Aorta (tissue), 5 donors: ENCODE measurements around the gene EWSR1. TPM values are rescaled to one million over a fixed set of nuclear protein-coding genes. Genes with fewer than 3 reads are reported as not detected.
A peak's percentile ranks its signal among the peaks of the same experiment; 100 is the strongest.

Experiments used
- ATAC-seq: fragments of 200-7000 bp; cut with Tn5 transposase; one replicate; pipeline ENCODE4 v1.9.1; 2022; ENCODE audit warnings: moderate library complexity; ENCODE audit not compliant: low FRiP score
- DNase-seq, 2 donors: peaks; one replicate each; pipeline ENCODE4 v3.0.0-alpha.2; 2020
- H3K27ac ChIP-seq, 2 donors: one replicate each; pipeline ENCODE4 v1.5.1; 2013; ENCODE audit warnings: low read length in 2 of 2, mild to moderate bottlenecking in 2 of 2, moderate library complexity in 2 of 2, control low read depth in 1 of 2, inconsistent platforms in 1 of 2, low read depth in 1 of 2
- H3K27me3 ChIP-seq, 2 donors: one replicate each; pipeline ENCODE4 v1.6.1; 2013; ENCODE audit warnings: control low read depth in 1 of 2, low read length in 1 of 2, mild to moderate bottlenecking in 1 of 2, moderate library complexity in 1 of 2; ENCODE audit not compliant: insufficient read depth in 2 of 2, control insufficient read depth in 1 of 2
- H3K36me3 ChIP-seq, 2 donors: one replicate each; pipeline ENCODE4 v1.6.1; 2013; ENCODE audit warnings: control low read depth in 1 of 2, low read length in 1 of 2, mild to moderate bottlenecking in 1 of 2; ENCODE audit not compliant: insufficient read depth in 2 of 2, control insufficient read depth in 1 of 2
- H3K4me1 ChIP-seq, 2 donors: one replicate each; pipeline ENCODE4 v1.6.1; 2013; ENCODE audit warnings: low read length in 2 of 2, control low read depth in 1 of 2, mild to moderate bottlenecking in 1 of 2, moderate library complexity in 1 of 2; ENCODE audit not compliant: insufficient read depth in 2 of 2, control insufficient read depth in 1 of 2
- H3K4me3 ChIP-seq, 2 donors: one replicate each; pipeline ENCODE4 v1.5.1; 2013; ENCODE audit warnings: low read length in 2 of 2, control low read depth in 1 of 2, mild to moderate bottlenecking in 1 of 2
- H3K9me3 ChIP-seq: one replicate; pipeline ENCODE4 v1.6.1; 2013; ENCODE audit warnings: mild to moderate bottlenecking, low read length; ENCODE audit not compliant: control insufficient read depth
- WGBS, 2 donors: extraction: QIAGEN DNeasy Blood & Tissue Kit; methylation state at CpG; one replicate each; pipeline ENCODE4 v1.1.7; 2013; 5-methylcytosine and 5-hydroxymethylcytosine counted together
- intact Hi-C, 2 donors: fragments of 100-400 bp; cut with DNase I; formaldehyde crosslinking; loops; one replicate each; pipeline versions ENCODE4 v1.14.2 to v1.15.0; 2022
- polyA plus RNA-seq, 2 donors: library from polyadenylated mRNA; stranded (reverse); fragments of 200-250 nt; gene quantifications; one replicate each; pipeline ENCODE4 v1.2.3, GENCODE V29; 2013
- total RNA-seq, 2 donors: library from RNA; stranded (reverse); fragmentation: NEBNext Ultra II Directional; extraction: Animal tissue kit (Norgen Biotek cat#: 25700); gene quantifications; one replicate each; pipeline ENCODE4 v1.2.1, GENCODE V29; 2021
- donor health status: healthy with polysubstance abuse.
- donor health status: Bipolar disorder and iron deficiency.
- donor health status: DM: no; HTN: no; CAD: no.
- donor health status: DM: no; HTN: no; CAD: no.
- donor health status: DM: yes; HTN: yes; CAD: no.

The EWSR1 gene
- total and polyA plus RNA-seq, 4 donors, result 74.8 to 207 (median 180) TPM

DNA sequence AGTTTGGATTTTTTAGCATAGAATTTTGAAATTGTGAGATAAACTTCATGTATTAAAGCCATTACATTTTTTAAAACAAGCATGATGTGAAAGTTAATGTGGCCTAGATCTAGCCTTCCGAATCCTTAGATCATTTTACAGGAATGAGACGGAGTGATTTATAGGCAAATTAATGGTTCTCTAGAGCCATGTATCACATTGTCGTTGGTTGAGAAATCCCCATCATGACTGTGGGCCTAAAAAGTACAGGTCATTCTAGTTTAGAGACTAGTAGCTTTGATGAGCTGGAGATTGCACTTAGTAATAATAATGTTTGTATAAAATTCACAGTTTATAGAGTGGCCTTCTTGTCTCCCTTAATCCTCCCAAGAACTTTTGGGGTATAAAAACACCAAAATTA is 7.1 kb downstream of the EWSR1 start:
- Histone ChIP-seq H3K4me3 (no peak overlapping the region), H3K36me3 (peaks cover 3 to 8% of the 10 kb centered on the region in 2 donors), H3K9me3 (no peaks in the 10 kb centered on the region), H3K27me3 (no peaks in the 10 kb centered on the region), H3K4me1 (peaks cover 1 to 5% of the 10 kb centered on the region in 2 donors), H3K27ac (no peak overlapping the region)
- ATAC-seq (no peak), DNase-seq (no peak)
- intact Hi-C loops, result no loop called here
- 51 to 59% methylated on average over 3 of the region's 3 CpGs for WGBS, 2 donors

GRCh38 chr22:29275819-29276565 is 7.9 kb downstream of the EWSR1 start:
- intact Hi-C loops, result no loop called here
- Histone ChIP-seq H3K4me1 (peaks cover 0 to 5% of the 10 kb centered on the region in 2 donors), H3K36me3 (peaks cover 3 to 8% of the 10 kb centered on the region in 2 donors), H3K27ac (no peak overlapping the region), H3K9me3 (no peaks in the 10 kb centered on the region), H3K27me3 (no peaks in the 10 kb centered on the region), H3K4me3 (no peak overlapping the region)
- 67 to 73% methylated on average over 3 of the region's 3 CpGs for WGBS, 2 donors
- DNase-seq (no peak), ATAC-seq (no peak)

GRCh38 chr22:29277927-29278326 is 9.9 kb downstream of the EWSR1 start:
- Histone ChIP-seq H3K27me3 (no peaks in the 10 kb centered on the region), H3K4me3 (no peak overlapping the region), H3K9me3 (no peaks in the 10 kb centered on the region), H3K4me1 (peaks cover 0 to 3% of the 10 kb centered on the region in 2 donors), H3K27ac (no peak overlapping the region), H3K36me3 (peaks cover 7 to 8% of the 10 kb centered on the region in 2 donors)
- ATAC-seq, result no peak
- intact Hi-C loops, result no loop called here
- DNase-seq, result no peak
- 96 to 97% methylated on average over 1 of the region's 1 CpG for WGBS, 2 donors

- intact Hi-C loops, result no loop called here
- ATAC-seq (no peak), DNase-seq (no peak)
- WGBS, 2 donors, result 90% methylated on average over 3 of the region's 3 CpGs
- Histone ChIP-seq H3K4me1 (no peaks in the 10 kb centered on the region), H3K27ac (no peak overlapping the region), H3K4me3 (no peak overlapping the region), H3K36me3 (peaks cover 7 to 10% of the 10 kb centered on the region in 2 donors), H3K9me3 (no peaks in the 10 kb centered on the region), H3K27me3 (no peaks in the 10 kb centered on the region)
These were observed 16.1 kb downstream of the EWSR1 start for GRCh38 chr22:29284196-29284595.

- WGBS, 2 donors, result 31 to 45% methylated on average over 2 of the region's 2 CpGs
- no peak for DNase-seq
- Histone ChIP-seq H3K27ac (no peak overlapping the region), H3K27me3 (no peaks in the 10 kb centered on the region), H3K4me1 (no peaks in the 10 kb centered on the region), H3K4me3 (no peak overlapping the region), H3K9me3 (no peaks in the 10 kb centered on the region), H3K36me3 (peaks cover 5 to 14% of the 10 kb centered on the region in 2 donors)
- no peak for ATAC-seq
- intact Hi-C loops, result no loop called here
These were observed 20.8 kb downstream of the EWSR1 start for GRCh38 chr22:29288837-29289236.

DNA sequence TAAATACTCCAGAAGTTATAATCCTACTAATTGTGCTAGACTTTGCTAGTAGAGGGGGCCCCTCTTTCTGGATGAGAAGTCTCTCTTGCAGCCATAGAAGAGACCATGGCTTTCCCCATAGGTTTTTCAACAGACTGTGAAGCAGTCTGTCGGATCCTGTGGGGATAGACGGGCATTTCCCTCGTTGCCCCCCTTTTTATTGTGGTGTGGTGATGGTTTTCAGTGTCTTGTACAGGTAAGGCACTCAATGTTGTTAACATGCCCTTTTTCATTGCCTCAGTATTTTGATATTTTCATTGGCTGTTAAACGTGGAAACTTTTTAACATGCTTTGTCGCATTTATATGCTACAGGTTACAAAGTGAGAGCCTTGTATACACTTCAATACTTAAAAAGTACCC is 22.0 kb downstream of the EWSR1 start:
- Histone ChIP-seq H3K4me1 (no peaks in the 10 kb centered on the region), H3K36me3 (peaks cover 5 to 11% of the 10 kb centered on the region in 2 donors), H3K4me3 (no peak overlapping the region), H3K27me3 (no peaks in the 10 kb centered on the region), H3K9me3 (no peaks in the 10 kb centered on the region), H3K27ac (no peak overlapping the region)
- ATAC-seq (no peak), DNase-seq (no peak)
- 46 to 50% methylated on average over 5 of the region's 5 CpGs for WGBS, 2 donors
- intact Hi-C loops, result no loop called here

- no peak for ATAC-seq
- DNase-seq, result no peak
- Histone ChIP-seq H3K9me3 (no peaks in the 10 kb centered on the region), H3K27me3 (no peaks in the 10 kb centered on the region), H3K4me1 (no peaks in the 10 kb centered on the region), H3K27ac (no peak overlapping the region), H3K36me3 (peaks cover 9 to 11% of the 10 kb centered on the region in 2 donors), H3K4me3 (no peak overlapping the region)
- intact Hi-C loops, result no loop called here
- 63 to 68% methylated on average over 7 of the region's 7 CpGs for WGBS, 2 donors
These were observed 23.1 kb downstream of the EWSR1 start for GRCh38 chr22:29291215-29291614.

- Histone ChIP-seq H3K4me3 (no peak overlapping the region), H3K27ac (no peak overlapping the region), H3K27me3 (no peaks in the 10 kb centered on the region), H3K4me1 (no peaks in the 10 kb centered on the region), H3K36me3 (peaks cover 13 to 14% of the 10 kb centered on the region in 2 donors), H3K9me3 (no peaks in the 10 kb centered on the region)
- intact Hi-C loops, result no loop called here
- DNase-seq (no peak), ATAC-seq (no peak)
These were observed 24.3 kb downstream of the EWSR1 start for GRCh38 chr22:29292379-29292778.

DNA sequence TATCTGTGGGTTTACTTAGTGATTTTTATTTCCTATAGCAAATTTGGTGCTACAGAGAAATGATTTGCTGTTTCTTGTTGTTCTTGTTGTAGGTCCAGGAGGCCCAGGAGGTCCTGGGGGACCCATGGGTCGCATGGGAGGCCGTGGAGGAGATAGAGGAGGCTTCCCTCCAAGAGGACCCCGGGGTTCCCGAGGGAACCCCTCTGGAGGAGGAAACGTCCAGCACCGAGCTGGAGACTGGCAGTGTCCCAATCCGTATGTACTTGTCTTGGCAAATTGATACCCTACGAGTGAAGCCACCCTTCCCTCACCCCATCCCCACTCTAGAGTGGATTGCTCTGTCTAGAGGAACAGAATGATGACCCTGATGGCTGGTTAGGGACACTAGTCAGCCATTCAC is 30.6 kb downstream of the EWSR1 start:
- Histone ChIP-seq H3K36me3 (peaks cover 8 to 29% of the 10 kb centered on the region in 2 donors), H3K4me1 (no peaks in the 10 kb centered on the region), H3K9me3 (no peaks in the 10 kb centered on the region), H3K27me3 (no peaks in the 10 kb centered on the region), H3K4me3 (no peak overlapping the region), H3K27ac (no peak overlapping the region)
- DNase-seq (peak in 1 of 2 donors; percentile 34), ATAC-seq (no peak)
- intact Hi-C loops, result no loop called here
- WGBS, 2 donors, result 50 to 56% methylated on average over 8 of the region's 8 CpGs
